ENCODE results near the gene MCMBP. TPM values are rescaled to one million over a fixed set of nuclear protein-coding genes. Genes with fewer than 3 reads are reported as not detected.

Gene MCMBP
- total RNA-seq, 1 experiment from 2014 or later = 148 TPM

DNA sequence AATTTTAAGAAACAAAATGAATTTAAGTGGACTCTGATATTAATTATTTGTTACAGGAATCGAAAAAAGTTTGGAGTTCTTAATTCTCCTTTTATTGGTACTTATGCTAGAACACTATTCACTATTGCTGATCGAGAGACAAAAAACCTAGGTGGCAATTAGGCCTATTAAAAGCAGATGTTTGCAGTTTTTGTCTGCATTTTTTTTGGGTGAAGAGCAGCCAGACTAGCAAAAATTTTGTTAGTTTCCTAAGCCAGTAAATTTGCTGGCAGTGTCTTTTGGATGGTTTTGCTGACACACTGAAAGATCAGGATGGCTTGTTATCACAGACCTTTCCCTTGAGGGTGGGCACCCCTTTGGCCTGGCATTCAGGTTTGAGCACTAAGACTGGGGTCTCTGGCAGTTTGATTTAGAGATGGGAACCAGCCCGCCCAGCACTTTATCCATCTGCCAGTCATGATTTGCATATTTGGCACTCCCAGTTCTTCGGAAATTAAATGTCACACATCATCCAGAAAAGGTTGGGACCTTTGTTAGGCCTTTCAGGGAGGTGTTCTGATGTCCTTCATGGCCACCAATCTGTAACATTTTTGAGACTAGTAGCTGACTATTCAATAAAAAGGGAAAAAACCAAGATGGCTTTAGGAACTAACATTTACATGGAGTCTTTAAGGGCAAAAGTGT, 89.5 kb downstream of the MCMBP start:
- H4K20me1 ChIP-seq (ENCODE audit: insufficient read depth) = no peaks in the 10 kb centered on the region
- no peaks in the 10 kb centered on the region for H3K36me3 ChIP-seq (ENCODE audit: control insufficient read depth in 1 of 2, insufficient read depth in 2 of 2, low read length in 2 of 2)
- RAD21 ChIA-PET (ENCODE audit: low non-redundant PET in 1 of 2, low total read pairs in 2 of 2, uncharacterized antibody in 2 of 2, unreplicated experiment in 2 of 2) = no interaction called here
- no peak for ATAC-seq
- POLR2A ChIA-PET = no interaction called here
- H3K27me3 ChIP-seq (ENCODE audit: insufficient read depth, low read length) = no peaks in the 10 kb centered on the region
- no TSS peak for BruUV-seq (replicated peaks)
- H3K27ac ChIP-seq (ENCODE audit: low read depth, low read length) = no peak overlapping the region
- no peaks in the 10 kb centered on the region for H3K9me2 ChIP-seq (ENCODE audit: insufficient read depth)
- TF ChIP-seq EGR1 (IDR thresholded peaks at IDR 0.05; ENCODE audit: low read depth) (no peak), SIN3A (IDR thresholded peaks at IDR 0.05; ENCODE audit: low read depth) (no peak), CEBPB (IDR thresholded peaks at IDR 0.05; ENCODE audit: low read depth) (no peak), POLR2AphosphoS5 (IDR thresholded peaks at IDR 0.05; ENCODE audit: low read depth, low read length) (no peak), FOSL1 (IDR thresholded peaks at IDR 0.05; ENCODE audit: low read depth) (no peak), ATF3 (IDR thresholded peaks at IDR 0.05) (no peak), POLR2A (IDR thresholded peaks at IDR 0.05; ENCODE audit: borderline replicate concordance, extremely low read depth, insufficient read depth, insufficient read length) (no peak), ELF1 (IDR thresholded peaks at IDR 0.05; ENCODE audit: borderline replicate concordance, low read depth) (no peak), ZNF274 (IDR thresholded peaks at IDR 0.05; ENCODE audit: low read depth, low read length) (no peak), TCF7L2 (IDR thresholded peaks at IDR 0.05; ENCODE audit: borderline replicate concordance, extremely low read depth, insufficient read depth, insufficient read length) (no peak), EZH2 (IDR thresholded peaks at IDR 0.05) (no peak), REST (IDR thresholded peaks at IDR 0.05; ENCODE audit: low read depth) (no peak), JUND (IDR thresholded peaks at IDR 0.05) (no peak), CTCF (IDR thresholded peaks at IDR 0.05 in 2 of 3, conservative IDR thresholded peaks at IDR 0.05 in 1 of 3; ENCODE audit: borderline replicate concordance in 1 of 3, insufficient read depth in 1 of 3, low read depth in 2 of 3, low read length in 2 of 3) (no peak), YY1 (IDR thresholded peaks at IDR 0.05; ENCODE audit: extremely low read depth, insufficient replicate concordance, low read depth, low read length) (no peak)
- TF ChIP-seq, protein P1, sequence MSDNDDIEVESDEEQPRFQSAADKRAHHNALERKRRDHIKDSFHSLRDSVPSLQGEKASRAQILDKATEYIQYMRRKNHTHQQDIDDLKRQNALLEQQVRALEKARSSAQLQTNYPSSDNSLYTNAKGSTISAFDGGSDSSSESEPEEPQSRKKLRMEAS (IDR thresholded peaks at IDR 0.05) = no peak
- H3K9me3 ChIP-seq (ENCODE audit: control insufficient read depth in 1 of 2, insufficient read depth in 1 of 2, low read depth in 1 of 2, low read length in 2 of 2) = no peaks in the 10 kb centered on the region
- no peak overlapping the region for H3K9ac ChIP-seq (ENCODE audit: low read length)
- CTCF ChIA-PET = no interaction called here
- no peaks in the 10 kb centered on the region for H3K79me2 ChIP-seq (ENCODE audit: insufficient read depth, low read length)
- H3K4me3 ChIP-seq (replicated peaks in 1 of 2; ENCODE audit: low read depth in 1 of 2, low read length in 2 of 2) = no peak overlapping the region
- no peak overlapping the region for H3K4me2 ChIP-seq (ENCODE audit: low read length)
- no peak for DNase-seq (ENCODE audit: low read depth, low spot score)
- intact Hi-C loops (cut with micrococcal nuclease) = no loop called here
- no peak overlapping the region for H2AFZ ChIP-seq (ENCODE audit: low read depth, low read length, poor library complexity, severe bottlenecking)
- H3K4me1 ChIP-seq (ENCODE audit: control insufficient read depth in 1 of 2, insufficient read depth in 2 of 2, low read length in 2 of 2) = no peaks in the 10 kb centered on the region
